Mesothelial cell of epicardium (in vitro differentiated cells): ENCODE measurements around the gene C16orf74. TPM values are rescaled to one million over a fixed set of nuclear protein-coding genes. Genes with fewer than 3 reads are reported as not detected.

Experiments used
- DNase-seq, 2 experiments: peaks; one replicate each; pipeline ENCODE4 v3.0.0; 2021; ENCODE audit warnings: low spot score in 2 of 2; ENCODE audit not compliant: unreplicated experiment in 2 of 2
- H3K27ac Mint-ChIP-seq: 2 replicates; pipeline ENCODE4 v1.8.0; 2021; ENCODE audit warnings: mixed read lengths
- H3K27me3 Mint-ChIP-seq: 2 replicates; pipeline ENCODE4 v1.8.0; 2021; ENCODE audit warnings: low read depth, mixed read lengths
- H3K36me3 Mint-ChIP-seq: 2 replicates; pipeline ENCODE4 v1.8.0; 2021; ENCODE audit warnings: mixed read lengths
- H3K4me1 Mint-ChIP-seq: 2 replicates; pipeline ENCODE4 v1.8.0; 2021; ENCODE audit warnings: mixed read lengths
- H3K4me3 Mint-ChIP-seq: 2 replicates; pipeline ENCODE4 v1.8.0; 2021; ENCODE audit warnings: mild to moderate bottlenecking, moderate library complexity, mixed read lengths
- H3K9me3 Mint-ChIP-seq: 2 replicates; pipeline ENCODE4 v1.8.0; 2021; ENCODE audit warnings: mixed read lengths
- total RNA-seq: library from RNA; stranded (reverse); gene quantifications from 3 replicates; pipeline ENCODE4 v1.2.1, GENCODE V29; 2021
- TF ChIP-seq, protein P1 (sequence below): fragments of 200-600 bp; sonication (generic); IDR thresholded peaks from one replicate; pipeline ENCODE4 v1.5.0; 2021; ENCODE audit warnings: antibody characterized with exemption; ENCODE audit not compliant: unreplicated experiment

C16orf74 gene
- total RNA-seq, 1 donor from 2014 or later, result 12.1 TPM

GRCh38 chr16:85709766-85710585 is 40.9 kb downstream of the C16orf74 start:
- Mint-ChIP-seq H3K36me3 (peaks cover 8% of the 10 kb centered on the region), H3K27ac (no peak overlapping the region), H3K27me3 (no peaks in the 10 kb centered on the region), H3K4me1 (peaks cover under 1% of the 10 kb centered on the region), H3K9me3 (peaks cover 4% of the 10 kb centered on the region), H3K4me3 (no peak overlapping the region)
- TF ChIP-seq, protein P1, sequence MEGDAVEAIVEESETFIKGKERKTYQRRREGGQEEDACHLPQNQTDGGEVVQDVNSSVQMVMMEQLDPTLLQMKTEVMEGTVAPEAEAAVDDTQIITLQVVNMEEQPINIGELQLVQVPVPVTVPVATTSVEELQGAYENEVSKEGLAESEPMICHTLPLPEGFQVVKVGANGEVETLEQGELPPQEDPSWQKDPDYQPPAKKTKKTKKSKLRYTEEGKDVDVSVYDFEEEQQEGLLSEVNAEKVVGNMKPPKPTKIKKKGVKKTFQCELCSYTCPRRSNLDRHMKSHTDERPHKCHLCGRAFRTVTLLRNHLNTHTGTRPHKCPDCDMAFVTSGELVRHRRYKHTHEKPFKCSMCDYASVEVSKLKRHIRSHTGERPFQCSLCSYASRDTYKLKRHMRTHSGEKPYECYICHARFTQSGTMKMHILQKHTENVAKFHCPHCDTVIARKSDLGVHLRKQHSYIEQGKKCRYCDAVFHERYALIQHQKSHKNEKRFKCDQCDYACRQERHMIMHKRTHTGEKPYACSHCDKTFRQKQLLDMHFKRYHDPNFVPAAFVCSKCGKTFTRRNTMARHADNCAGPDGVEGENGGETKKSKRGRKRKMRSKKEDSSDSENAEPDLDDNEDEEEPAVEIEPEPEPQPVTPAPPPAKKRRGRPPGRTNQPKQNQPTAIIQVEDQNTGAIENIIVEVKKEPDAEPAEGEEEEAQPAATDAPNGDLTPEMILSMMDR, result no peak
- no peak for DNase-seq

GRCh38 chr16:85708338-85708737 is 42.6 kb downstream of the C16orf74 start:
- TF ChIP-seq, protein P1, result no peak
- H3K9me3 Mint-ChIP-seq, result peaks cover 4% of the 10 kb centered on the region
- DNase-seq, result no peak
- no peaks in the 10 kb centered on the region for H3K4me1 Mint-ChIP-seq
- H3K27ac Mint-ChIP-seq, result no peak overlapping the region
- H3K4me3 Mint-ChIP-seq, result no peak overlapping the region
- H3K27me3 Mint-ChIP-seq, result no peaks in the 10 kb centered on the region
- H3K36me3 Mint-ChIP-seq, result peaks cover 8% of the 10 kb centered on the region

DNA sequence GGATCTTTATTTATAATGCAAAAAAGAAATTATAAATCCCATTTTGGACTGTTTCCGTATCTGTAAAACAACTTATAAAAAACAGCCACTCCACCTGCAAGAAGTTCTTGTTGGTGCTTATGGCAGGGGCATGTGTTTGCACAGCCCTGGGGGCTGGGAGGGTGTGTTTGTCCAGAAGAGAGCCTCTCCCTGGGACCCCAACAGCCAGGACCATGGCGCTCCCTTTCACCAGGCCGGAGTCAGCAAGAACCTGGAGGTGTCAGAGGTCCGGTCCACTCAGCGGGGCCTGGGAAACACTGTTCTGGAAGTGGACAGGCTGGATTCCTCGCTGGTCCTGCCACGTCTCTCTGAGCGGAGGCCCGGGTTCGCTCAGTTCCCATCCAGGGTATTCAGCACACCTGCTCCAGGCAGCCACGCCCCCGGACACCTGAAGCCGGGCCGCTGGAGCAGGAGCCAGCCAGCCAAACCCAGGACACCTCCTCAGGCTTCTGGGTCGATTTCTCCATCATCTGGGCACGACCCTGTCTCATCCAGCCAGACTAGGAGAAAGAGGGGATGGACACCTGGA is 43.3 kb downstream of the C16orf74 start:
- Mint-ChIP-seq H3K36me3 (peaks cover 8% of the 10 kb centered on the region), H3K9me3 (peaks cover 4% of the 10 kb centered on the region)
- DNase-seq, result no peak

GRCh38 chr16:85706449-85707034 is 44.4 kb downstream of the C16orf74 start:
- Mint-ChIP-seq H3K4me3 (no peak overlapping the region), H3K9me3 (no peaks in the 10 kb centered on the region), H3K27ac (no peak overlapping the region), H3K4me1 (no peaks in the 10 kb centered on the region), H3K36me3 (peaks cover 4% of the 10 kb centered on the region), H3K27me3 (no peaks in the 10 kb centered on the region)
- TF ChIP-seq, protein P1, result no peak
- DNase-seq, result no peak

More for the DNA sequence above, 43.3 kb downstream of the C16orf74 start:
- Mint-ChIP-seq H3K27me3 (no peaks in the 10 kb centered on the region), H3K4me1 (no peaks in the 10 kb centered on the region), H3K27ac (no peak overlapping the region), H3K4me3 (no peak overlapping the region)
- TF ChIP-seq, protein P1, result no peak

DNA sequence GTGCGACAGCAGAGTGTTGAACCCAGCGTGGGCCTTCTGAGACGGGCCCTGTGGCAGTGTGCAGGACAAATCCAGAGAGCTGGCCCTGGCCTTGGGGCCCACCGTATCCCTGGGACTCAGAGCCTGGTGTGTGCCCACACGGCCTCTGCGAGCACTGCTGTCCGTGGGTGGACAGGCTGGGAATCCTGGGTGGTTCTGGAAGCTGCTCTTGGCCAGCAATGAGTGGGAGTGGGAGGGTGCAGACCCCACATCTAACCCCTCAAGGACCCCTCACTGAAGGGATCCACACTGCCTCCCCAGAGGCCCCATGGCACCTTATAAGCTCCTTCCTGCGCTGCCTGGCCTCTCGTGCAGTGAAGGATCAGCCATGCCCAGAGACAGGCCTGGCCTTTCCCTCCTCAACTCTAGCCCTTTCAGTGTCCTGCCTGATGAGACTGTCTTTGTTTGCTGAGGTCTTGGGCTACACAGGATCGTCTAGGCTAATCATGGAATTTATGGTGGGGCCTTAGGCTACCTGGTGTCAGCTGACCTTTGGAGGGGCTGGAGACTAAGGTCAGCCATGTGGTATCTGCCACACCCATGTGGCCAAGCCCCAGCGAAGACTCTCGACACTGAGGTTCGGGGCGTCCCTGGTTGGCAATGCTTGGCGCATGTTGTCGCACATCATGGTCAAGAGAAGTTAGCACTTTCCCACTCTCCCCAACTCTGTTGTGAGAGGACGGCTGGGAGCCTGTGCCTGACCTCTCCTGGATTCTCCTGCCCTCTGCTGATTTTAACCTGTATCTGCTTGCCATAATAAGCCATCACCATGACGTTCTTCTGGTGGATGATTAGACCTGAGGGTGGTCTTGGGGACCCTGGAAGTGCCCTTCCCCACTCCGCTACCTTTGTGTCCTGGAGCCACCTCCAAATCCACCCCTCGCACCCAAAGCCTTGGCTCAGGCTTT is 45.7 kb downstream of the C16orf74 start:
- no peak overlapping the region for H3K4me3 Mint-ChIP-seq
- H3K4me1 Mint-ChIP-seq, result no peaks in the 10 kb centered on the region
- TF ChIP-seq, protein P1, result no peak
- H3K27ac Mint-ChIP-seq, result no peak overlapping the region
- no peaks in the 10 kb centered on the region for H3K27me3 Mint-ChIP-seq
- DNase-seq, result no peak
- peaks cover 2% of the 10 kb centered on the region for H3K36me3 Mint-ChIP-seq
- H3K9me3 Mint-ChIP-seq, result no peaks in the 10 kb centered on the region
